ENCODE data around the gene EFNA2.

DNA sequence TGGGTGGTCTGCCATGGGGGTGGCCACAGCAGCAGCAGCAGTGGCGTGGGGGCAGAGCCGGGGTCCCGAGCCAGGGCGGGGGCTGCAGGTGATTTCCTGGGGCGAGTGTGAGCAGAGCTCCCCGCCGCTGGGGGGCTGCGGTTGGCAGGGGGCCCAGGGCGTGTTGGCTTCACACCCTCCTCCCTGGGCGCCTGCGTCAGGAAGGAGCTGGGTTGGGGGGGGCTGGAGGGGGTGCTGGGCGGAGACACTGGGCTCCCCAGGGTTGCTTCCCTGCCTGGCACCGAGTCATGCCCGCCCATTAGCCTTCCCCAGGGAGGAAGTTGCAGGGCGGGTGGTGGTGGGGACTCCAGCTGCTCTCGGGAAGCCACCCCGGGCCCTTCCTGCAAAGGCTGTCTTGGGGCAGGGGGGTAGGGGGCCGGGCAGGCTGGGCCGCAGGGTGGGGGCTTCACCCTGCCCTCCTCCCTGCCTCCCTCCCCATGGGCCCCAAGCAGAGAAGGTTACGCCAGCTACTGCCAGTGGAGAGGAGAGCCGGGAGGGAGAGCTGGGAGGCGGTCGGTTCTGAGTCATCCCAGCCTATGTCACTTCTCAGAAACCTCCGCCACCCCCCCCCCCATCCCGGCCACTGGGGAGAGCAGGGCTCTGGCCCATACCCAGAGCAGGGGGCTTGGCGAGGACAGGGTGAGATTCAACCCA, 32.7 kb upstream of the EFNA2 start:
- no peak for TF ChIP-seq HDGF (IDR thresholded peaks at IDR 0.05; ENCODE audit: borderline replicate concordance)
- TF ChIP-seq FOXA1 (IDR thresholded peaks at IDR 0.05) = no peak
- TF ChIP-seq FOXK2 (IDR thresholded peaks at IDR 0.05) = no peak
- TF ChIP-seq, protein P1, sequence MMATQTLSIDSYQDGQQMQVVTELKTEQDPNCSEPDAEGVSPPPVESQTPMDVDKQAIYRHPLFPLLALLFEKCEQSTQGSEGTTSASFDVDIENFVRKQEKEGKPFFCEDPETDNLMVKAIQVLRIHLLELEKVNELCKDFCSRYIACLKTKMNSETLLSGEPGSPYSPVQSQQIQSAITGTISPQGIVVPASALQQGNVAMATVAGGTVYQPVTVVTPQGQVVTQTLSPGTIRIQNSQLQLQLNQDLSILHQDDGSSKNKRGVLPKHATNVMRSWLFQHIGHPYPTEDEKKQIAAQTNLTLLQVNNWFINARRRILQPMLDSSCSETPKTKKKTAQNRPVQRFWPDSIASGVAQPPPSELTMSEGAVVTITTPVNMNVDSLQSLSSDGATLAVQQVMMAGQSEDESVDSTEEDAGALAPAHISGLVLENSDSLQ (IDR thresholded peaks at IDR 0.05) = no peak
- no peak for TF ChIP-seq TARDBP (IDR thresholded peaks at IDR 0.05)
- TF ChIP-seq SUZ12 (IDR thresholded peaks at IDR 0.05) = no peak

Data from HEK293T (cell line).